Stomach (tissue), 4 donors: Measurements from ENCODE around the gene NELL1.

Source experiments
- CTCF ChIP-seq, 7 experiments: fragments of 450-650 bp in 4 of 7; fragments of 200-600 bp in 3 of 7; sonication (generic) in 3 of 7; IDR thresholded peaks; one replicate each; pipeline ENCODE4 v1.5.1; 2016 to 2019; ENCODE audit warnings: antibody characterized with exemption in 7 of 7, control low read depth in 2 of 7, mild to moderate bottlenecking in 1 of 7
- EP300 ChIP-seq: sonication (generic); formaldehyde crosslinking; IDR thresholded peaks from one replicate; pipeline ENCODE4 v1.6.1; 2017; ENCODE audit warnings: antibody characterized with exemption
- POLR2A ChIP-seq, 4 donors: fragments of 450-650 bp; IDR thresholded peaks; one replicate each; pipeline ENCODE4 v1.6.1; 2016; ENCODE audit warnings: antibody characterized with exemption in 4 of 4, control low read depth in 2 of 4, mild to moderate bottlenecking in 1 of 4, moderate library complexity in 1 of 4
- POLR2AphosphoS5 ChIP-seq, 3 donors: sonication (generic); formaldehyde crosslinking; IDR thresholded peaks; one replicate each; pipeline ENCODE4 v1.6.1; 2016; ENCODE audit warnings: antibody characterized with exemption in 3 of 3

- TF ChIP-seq POLR2A (IDR thresholded peaks at IDR 0.05) (no peak), CTCF (IDR thresholded peaks at IDR 0.05) (no peak), POLR2AphosphoS5 (IDR thresholded peaks at IDR 0.05) (no peak), EP300 (no peak)
Measured at GRCh38 chr11:20719821-20720220, 50.4 kb downstream of the NELL1 start.
